Measurements from ENCODE around the gene PPP1R15B. TPM values are rescaled to one million over a fixed set of nuclear protein-coding genes. Genes with fewer than 3 reads are reported as not detected.

PPP1R15B gene
- total RNA-seq, 1 donor from 2014 or later = 36.1 TPM

DNA sequence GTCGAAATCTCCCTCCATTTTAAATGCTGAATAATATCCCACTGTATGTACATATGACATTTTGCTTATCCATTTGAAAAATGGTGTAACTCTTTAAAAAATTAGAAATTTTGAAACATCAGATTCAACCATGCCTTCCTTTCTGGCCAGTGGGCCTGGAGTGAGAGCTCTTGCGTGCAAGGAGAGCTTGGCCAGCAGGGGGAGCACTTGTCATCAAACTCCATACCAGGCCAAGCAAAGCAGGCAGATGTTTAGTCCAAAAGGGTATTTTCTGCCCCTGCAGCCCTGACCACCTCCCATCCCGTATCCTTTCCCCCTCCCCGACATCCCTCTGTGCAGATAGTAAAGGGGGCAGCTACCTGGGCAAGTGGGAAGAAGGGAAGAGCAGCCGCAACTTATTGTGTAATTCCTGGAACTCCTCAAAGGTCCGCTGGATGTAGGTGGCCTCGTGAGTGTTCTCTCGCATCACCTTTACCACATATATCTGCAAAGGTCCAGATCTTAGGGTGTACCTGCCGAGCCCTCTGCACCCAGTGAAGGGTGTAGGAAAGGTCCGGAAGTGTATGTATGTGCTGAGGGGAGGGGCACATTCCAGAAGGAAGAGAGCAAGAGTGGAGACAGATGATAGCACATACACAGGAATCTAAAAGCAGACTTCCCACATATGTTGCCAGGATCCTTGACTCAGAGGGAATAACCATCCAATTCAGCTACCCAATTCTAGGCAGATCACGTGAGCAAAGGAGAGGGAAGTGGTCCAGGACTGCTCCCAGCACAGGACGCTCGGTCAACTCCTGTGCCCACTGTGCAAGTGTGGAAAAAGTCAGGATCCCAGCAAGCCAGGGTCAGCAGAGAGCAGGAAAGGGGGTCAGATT is 19.9 kb upstream of the PPP1R15B start:
- no peaks in the 10 kb centered on the region for H3K27me3 ChIP-seq
- intact Hi-C loops (cut with DNase I) = loop anchor here (1.0 to 2.0 kb wide), 4 partner anchors 15 to 72 kb away; partner anchors contain the start of genes PIK3C2B and PPP1R15B
- peaks cover 0 to 19% of the 10 kb centered on the region in 2 donors for H3K4me1 ChIP-seq
- peak in 1 of 2 donors; percentile 89 for DNase-seq (ENCODE audit: low spot score in 2 of 2)
- TF ChIP-seq, protein P1, sequence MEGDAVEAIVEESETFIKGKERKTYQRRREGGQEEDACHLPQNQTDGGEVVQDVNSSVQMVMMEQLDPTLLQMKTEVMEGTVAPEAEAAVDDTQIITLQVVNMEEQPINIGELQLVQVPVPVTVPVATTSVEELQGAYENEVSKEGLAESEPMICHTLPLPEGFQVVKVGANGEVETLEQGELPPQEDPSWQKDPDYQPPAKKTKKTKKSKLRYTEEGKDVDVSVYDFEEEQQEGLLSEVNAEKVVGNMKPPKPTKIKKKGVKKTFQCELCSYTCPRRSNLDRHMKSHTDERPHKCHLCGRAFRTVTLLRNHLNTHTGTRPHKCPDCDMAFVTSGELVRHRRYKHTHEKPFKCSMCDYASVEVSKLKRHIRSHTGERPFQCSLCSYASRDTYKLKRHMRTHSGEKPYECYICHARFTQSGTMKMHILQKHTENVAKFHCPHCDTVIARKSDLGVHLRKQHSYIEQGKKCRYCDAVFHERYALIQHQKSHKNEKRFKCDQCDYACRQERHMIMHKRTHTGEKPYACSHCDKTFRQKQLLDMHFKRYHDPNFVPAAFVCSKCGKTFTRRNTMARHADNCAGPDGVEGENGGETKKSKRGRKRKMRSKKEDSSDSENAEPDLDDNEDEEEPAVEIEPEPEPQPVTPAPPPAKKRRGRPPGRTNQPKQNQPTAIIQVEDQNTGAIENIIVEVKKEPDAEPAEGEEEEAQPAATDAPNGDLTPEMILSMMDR (IDR thresholded peaks at IDR 0.05) = peak; percentile 81 to 90 (median 89)
- H3K9me3 ChIP-seq = no peaks in the 10 kb centered on the region
- no peak overlapping the region for H3K4me3 ChIP-seq
- H3K27ac ChIP-seq = peak overlapping the region; percentile 59 to 65
- peaks cover 40 to 48% of the 10 kb centered on the region in 2 donors for H3K36me3 ChIP-seq

GRCh38 chr1:204429746-204430145 is 18.1 kb upstream of the PPP1R15B start:
- TF ChIP-seq, protein P1 (IDR thresholded peaks at IDR 0.05) = no peak
- H3K27me3 ChIP-seq = no peaks in the 10 kb centered on the region
- peaks cover 58 to 61% of the 10 kb centered on the region in 2 donors for H3K36me3 ChIP-seq
- peak in 1 of 2 donors; percentile 58 for DNase-seq (ENCODE audit: low spot score in 2 of 2)
- intact Hi-C loops (cut with DNase I) = loop anchor here (2.0 kb wide), 2 partner anchors 19 to 65 kb away; partner anchors contain the start of genes PIK3C2B and PPP1R15B
- H3K4me1 ChIP-seq = peaks cover 0 to 7% of the 10 kb centered on the region in 2 donors
- H3K4me3 ChIP-seq = no peak overlapping the region
- H3K9me3 ChIP-seq = no peaks in the 10 kb centered on the region
- peak overlapping the region in 1 of 2 donors; percentile 48 for H3K27ac ChIP-seq

GRCh38 chr1:204426971-204427701 is 15.5 kb upstream of the PPP1R15B start:
- DNase-seq (ENCODE audit: low spot score in 2 of 2) = no peak
- H3K4me1 ChIP-seq = peaks cover 0 to 7% of the 10 kb centered on the region in 2 donors
- intact Hi-C loops (cut with DNase I) = no loop called here
- peaks cover 51 to 58% of the 10 kb centered on the region in 2 donors for H3K36me3 ChIP-seq
- no peaks in the 10 kb centered on the region for H3K27me3 ChIP-seq
- TF ChIP-seq, protein P1 (IDR thresholded peaks at IDR 0.05) = no peak
- H3K9me3 ChIP-seq = no peaks in the 10 kb centered on the region
- H3K4me3 ChIP-seq = no peak overlapping the region
- no peak overlapping the region for H3K27ac ChIP-seq

DNA sequence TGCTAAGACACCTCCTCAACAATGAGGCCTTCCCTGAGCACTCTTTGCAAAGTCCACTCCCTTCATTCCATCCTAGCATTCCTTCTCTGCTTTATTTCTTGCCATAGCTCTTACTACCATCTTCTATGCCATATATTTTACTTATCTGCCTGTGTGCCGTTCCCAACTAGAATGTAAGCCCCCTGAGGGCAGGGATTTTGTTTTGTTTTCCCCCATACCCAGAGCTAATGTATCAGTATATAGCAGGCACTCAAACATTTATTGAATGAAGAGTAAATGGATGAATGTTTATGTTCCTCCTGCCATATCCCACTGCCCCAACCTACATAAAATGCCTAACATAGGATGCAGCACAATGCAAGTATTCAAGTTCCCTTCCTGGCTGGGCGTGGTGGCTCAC is 14.9 kb upstream of the PPP1R15B start:
- no peaks in the 10 kb centered on the region for H3K27me3 ChIP-seq
- H3K4me3 ChIP-seq = no peak overlapping the region
- H3K27ac ChIP-seq = no peak overlapping the region
- H3K9me3 ChIP-seq = no peaks in the 10 kb centered on the region
- TF ChIP-seq, protein P1 (IDR thresholded peaks at IDR 0.05) = no peak
- intact Hi-C loops (cut with DNase I) = no loop called here
- H3K4me1 ChIP-seq = peaks cover 0 to 4% of the 10 kb centered on the region in 2 donors
- H3K36me3 ChIP-seq = peaks cover 55 to 61% of the 10 kb centered on the region in 2 donors
- DNase-seq (ENCODE audit: low spot score in 2 of 2) = peak in 1 of 2 donors; percentile 25

DNA sequence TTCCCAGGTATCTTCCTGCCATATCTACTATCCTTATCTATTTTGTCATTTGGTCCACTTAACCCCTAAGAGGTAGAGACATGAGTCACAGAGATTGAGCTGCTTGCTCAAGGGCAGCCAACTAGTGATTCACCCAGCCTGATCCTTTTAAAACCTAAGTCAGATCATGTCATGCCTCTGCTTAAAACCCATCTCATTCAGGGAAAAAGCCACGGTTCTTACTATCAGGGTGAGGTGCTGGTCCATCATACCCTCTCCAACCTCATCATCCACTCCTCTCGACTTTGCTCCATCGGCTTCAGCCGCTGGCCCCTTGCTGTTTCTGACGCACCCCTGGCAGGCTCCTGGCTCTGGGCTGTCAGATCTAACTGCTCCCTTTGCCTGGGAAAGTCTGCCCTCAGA is 14.4 kb upstream of the PPP1R15B start:
- DNase-seq (ENCODE audit: low spot score in 2 of 2) = peak in 1 of 2 donors; percentile 30
- H3K4me3 ChIP-seq = no peak overlapping the region

More for the DNA sequence above, 14.4 kb upstream of the PPP1R15B start:
- Histone ChIP-seq H3K27ac (no peak overlapping the region), H3K36me3 (peaks cover 55 to 65% of the 10 kb centered on the region in 2 donors), H3K9me3 (no peaks in the 10 kb centered on the region), H3K4me1 (peaks cover 0 to 2% of the 10 kb centered on the region in 2 donors), H3K27me3 (no peaks in the 10 kb centered on the region)
- TF ChIP-seq, protein P1 (IDR thresholded peaks at IDR 0.05) = no peak
- intact Hi-C loops (cut with DNase I) = no loop called here

Data from ascending aorta (tissue), 2 donors.